H1 (cell line): ENCODE data around the gene PHLDA2.

ENCODE experiments used
- EGR1 ChIP-seq: IDR thresholded peaks from 2 replicates; pipeline ENCODE4 v1.6.1; 2011; ENCODE audit warnings: low read depth, low read length, borderline replicate concordance
- EP300 ChIP-seq, 2 experiments: IDR thresholded peaks; 1 replicate in 1 of 2; 2 replicates in 1 of 2; pipeline ENCODE4 v1.6.1; 2011 to 2012; ENCODE audit warnings: low read depth in 2 of 2, low read length in 2 of 2, mild to moderate bottlenecking in 2 of 2, borderline replicate concordance in 1 of 2, inconsistent platforms in 1 of 2, moderate library complexity in 1 of 2
- HDAC2 ChIP-seq, 2 experiments: fragments of 300-600 bp in 1 of 2; sonication (generic) in 1 of 2; IDR thresholded peaks; 2 replicates each; pipeline ENCODE4 v1.6.1; 2011 to 2012; ENCODE audit warnings: low read depth in 2 of 2, low read length in 2 of 2, mild to moderate bottlenecking in 2 of 2, moderate library complexity in 2 of 2, borderline replicate concordance in 1 of 2, inconsistent platforms in 1 of 2
- KDM1A ChIP-seq: fragments of 200-600, 300-600 bp; sonication (generic); IDR thresholded peaks from 2 replicates; pipeline ENCODE4 v1.7.1; 2016; ENCODE audit warnings: mild to moderate bottlenecking, low read length, borderline replicate concordance
- MAFK ChIP-seq: IDR thresholded peaks from 2 replicates; pipeline ENCODE4 v1.6.1; 2012; ENCODE audit warnings: low read depth, mild to moderate bottlenecking, improper control_type of control experiment, low read length
- POLR2A ChIP-seq, 2 experiments: IDR thresholded peaks; 1 replicate in 1 of 2; 2 replicates in 1 of 2; pipeline ENCODE4 v1.6.1; 2011; ENCODE audit warnings: low read depth in 2 of 2, low read length in 2 of 2, mild to moderate bottlenecking in 2 of 2; ENCODE audit errors: control extremely low read depth in 1 of 2
- RAD21 ChIP-seq, 2 experiments: IDR thresholded peaks in 1 of 2; conservative IDR thresholded peaks in 1 of 2; 2 replicates each; pipeline ENCODE4 v1.6.1; 2011; ENCODE audit warnings: low read depth in 2 of 2, low read length in 2 of 2, improper control_type of control experiment in 1 of 2, inconsistent platforms in 1 of 2, mild to moderate bottlenecking in 1 of 2, moderate library complexity in 1 of 2
- RXRA ChIP-seq: IDR thresholded peaks from 2 replicates; pipeline ENCODE4 v1.6.1; 2011; ENCODE audit warnings: low read depth, mild to moderate bottlenecking, low read length, moderate library complexity; ENCODE audit not compliant: insufficient read depth
- TBP ChIP-seq: IDR thresholded peaks from 2 replicates; pipeline ENCODE4 v1.6.1; 2011; ENCODE audit warnings: low read depth, low read length, improper control_type of control experiment
- TF ChIP-seq, protein P1 (sequence below): IDR thresholded peaks from 2 replicates; pipeline ENCODE4 v1.6.1; 2012; ENCODE audit warnings: inconsistent platforms
- TF ChIP-seq, protein P2 (sequence below), 3 experiments: IDR thresholded peaks; 1 replicate in 2 of 3; 2 replicates in 1 of 3; pipeline versions ENCODE4 v1.5.1 to v1.6.1; 2011; ENCODE audit warnings: low read length in 3 of 3, mild to moderate bottlenecking in 3 of 3, inconsistent platforms in 2 of 3, low read depth in 1 of 3, moderate library complexity in 1 of 3; ENCODE audit not compliant: insufficient read depth in 1 of 3; ENCODE audit errors: control extremely low read depth in 1 of 3
- TF ChIP-seq, protein P3 (sequence below): IDR thresholded peaks from 2 replicates; pipeline ENCODE4 v1.6.1; 2012; ENCODE audit warnings: low read length, inconsistent platforms

GRCh38 chr11:2923446-2924375, 5.5 kb downstream of the PHLDA2 start:
- TF ChIP-seq RAD21 (IDR thresholded peaks at IDR 0.05 in 1 of 2, conservative IDR thresholded peaks at IDR 0.05 in 1 of 2; ENCODE audit: low read depth in 2 of 2, low read length in 2 of 2) (no peak), MAFK (no peak), HDAC2 (IDR thresholded peaks at IDR 0.05; ENCODE audit: borderline replicate concordance in 1 of 2, low read depth in 2 of 2, low read length in 2 of 2) (no peak), POLR2A (IDR thresholded peaks at IDR 0.05; ENCODE audit: control extremely low read depth in 1 of 2, low read depth in 2 of 2, low read length in 2 of 2) (no peak), KDM1A (no peak), EGR1 (no peak), EP300 (IDR thresholded peaks at IDR 0.05; ENCODE audit: borderline replicate concordance in 1 of 2, low read depth in 2 of 2, low read length in 2 of 2) (no peak), RXRA (no peak), TBP (no peak)
- TF ChIP-seq, protein P1, sequence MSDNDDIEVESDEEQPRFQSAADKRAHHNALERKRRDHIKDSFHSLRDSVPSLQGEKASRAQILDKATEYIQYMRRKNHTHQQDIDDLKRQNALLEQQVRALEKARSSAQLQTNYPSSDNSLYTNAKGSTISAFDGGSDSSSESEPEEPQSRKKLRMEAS, result no peak
- TF ChIP-seq, protein P2, sequence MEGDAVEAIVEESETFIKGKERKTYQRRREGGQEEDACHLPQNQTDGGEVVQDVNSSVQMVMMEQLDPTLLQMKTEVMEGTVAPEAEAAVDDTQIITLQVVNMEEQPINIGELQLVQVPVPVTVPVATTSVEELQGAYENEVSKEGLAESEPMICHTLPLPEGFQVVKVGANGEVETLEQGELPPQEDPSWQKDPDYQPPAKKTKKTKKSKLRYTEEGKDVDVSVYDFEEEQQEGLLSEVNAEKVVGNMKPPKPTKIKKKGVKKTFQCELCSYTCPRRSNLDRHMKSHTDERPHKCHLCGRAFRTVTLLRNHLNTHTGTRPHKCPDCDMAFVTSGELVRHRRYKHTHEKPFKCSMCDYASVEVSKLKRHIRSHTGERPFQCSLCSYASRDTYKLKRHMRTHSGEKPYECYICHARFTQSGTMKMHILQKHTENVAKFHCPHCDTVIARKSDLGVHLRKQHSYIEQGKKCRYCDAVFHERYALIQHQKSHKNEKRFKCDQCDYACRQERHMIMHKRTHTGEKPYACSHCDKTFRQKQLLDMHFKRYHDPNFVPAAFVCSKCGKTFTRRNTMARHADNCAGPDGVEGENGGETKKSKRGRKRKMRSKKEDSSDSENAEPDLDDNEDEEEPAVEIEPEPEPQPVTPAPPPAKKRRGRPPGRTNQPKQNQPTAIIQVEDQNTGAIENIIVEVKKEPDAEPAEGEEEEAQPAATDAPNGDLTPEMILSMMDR (IDR thresholded peaks at IDR 0.05; ENCODE audit: control extremely low read depth in 1 of 3, insufficient read depth in 1 of 3, low read depth in 1 of 3, low read length in 3 of 3), result no peak
- TF ChIP-seq, protein P3, sequence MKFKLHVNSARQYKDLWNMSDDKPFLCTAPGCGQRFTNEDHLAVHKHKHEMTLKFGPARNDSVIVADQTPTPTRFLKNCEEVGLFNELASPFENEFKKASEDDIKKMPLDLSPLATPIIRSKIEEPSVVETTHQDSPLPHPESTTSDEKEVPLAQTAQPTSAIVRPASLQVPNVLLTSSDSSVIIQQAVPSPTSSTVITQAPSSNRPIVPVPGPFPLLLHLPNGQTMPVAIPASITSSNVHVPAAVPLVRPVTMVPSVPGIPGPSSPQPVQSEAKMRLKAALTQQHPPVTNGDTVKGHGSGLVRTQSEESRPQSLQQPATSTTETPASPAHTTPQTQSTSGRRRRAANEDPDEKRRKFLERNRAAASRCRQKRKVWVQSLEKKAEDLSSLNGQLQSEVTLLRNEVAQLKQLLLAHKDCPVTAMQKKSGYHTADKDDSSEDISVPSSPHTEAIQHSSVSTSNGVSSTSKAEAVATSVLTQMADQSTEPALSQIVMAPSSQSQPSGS, result no peak
